GM23338 (cell line): Measurements from ENCODE around the gene DVL2. TPM values are rescaled to one million over a fixed set of nuclear protein-coding genes. Genes with fewer than 3 reads are reported as not detected.

Source experiments
- ATAC-seq: fragments of 200-7000 bp; cut with Tn5 transposase; 3 replicates; pipeline ENCODE4 v1.9.1; 2020
- DNase-seq: peaks from one replicate; pipeline ENCODE4 v3.0.0-alpha.2; 2015; ENCODE audit warnings: low spot score
- H2AFZ ChIP-seq: fragments of 200-600 bp; sonication (generic); 2 replicates; pipeline ENCODE4 v1.8.0; 2016; ENCODE audit warnings: antibody characterized with exemption, mild to moderate bottlenecking, moderate library complexity
- H3F3A ChIP-seq: fragments of 200-600 bp; sonication (generic); replicated peaks from 2 replicates; pipeline ENCODE4 v1.8.0; 2017; ENCODE audit warnings: antibody characterized with exemption, mixed run types, low read depth
- H3K27ac ChIP-seq: fragments of 200-600 bp; sonication (generic); 2 replicates; pipeline ENCODE4 v1.6.1; 2016; ENCODE audit warnings: low read depth
- H3K27me3 ChIP-seq: fragments of 200-600 bp; sonication (generic); 2 replicates; pipeline ENCODE4 v1.8.0; 2016; ENCODE audit warnings: mild to moderate bottlenecking, mixed run types, moderate library complexity; ENCODE audit not compliant: insufficient read depth
- H3K36me3 ChIP-seq: fragments of 200-600 bp; sonication (generic); 2 replicates; pipeline ENCODE4 v1.8.0; 2016; ENCODE audit warnings: mild to moderate bottlenecking; ENCODE audit not compliant: insufficient read depth
- H3K4me1 ChIP-seq: fragments of 200-600 bp; sonication (generic); 2 replicates; pipeline ENCODE4 v1.8.0; 2016; ENCODE audit warnings: mild to moderate bottlenecking, moderate library complexity; ENCODE audit not compliant: insufficient read depth
- H3K4me2 ChIP-seq: fragments of 200-600 bp; sonication (generic); 2 replicates; pipeline ENCODE4 v1.7.1; 2017; ENCODE audit warnings: mixed run types
- H3K4me3 ChIP-seq: fragments of 200-600 bp; sonication (generic); 2 replicates; pipeline ENCODE4 v1.6.1; 2016; ENCODE audit warnings: mixed run types
- H3K79me2 ChIP-seq: fragments of 200-600 bp; sonication (generic); replicated peaks from 2 replicates; pipeline ENCODE4 v1.8.0; 2017; ENCODE audit warnings: mild to moderate bottlenecking; ENCODE audit not compliant: insufficient read depth
- H3K9me2 ChIP-seq: fragments of 200-600 bp; sonication (generic); 2 replicates; pipeline ENCODE4 v1.8.0; 2017; ENCODE audit not compliant: insufficient read depth
- H4K20me1 ChIP-seq: fragments of 200-600 bp; sonication (generic); replicated peaks from 2 replicates; pipeline ENCODE4 v1.8.0; 2017; ENCODE audit warnings: mild to moderate bottlenecking; ENCODE audit not compliant: insufficient read depth
- H3K27ac Mint-ChIP-seq: 2 replicates; pipeline ENCODE4 v1.8.0; 2020; ENCODE audit warnings: inconsistent platforms, mild to moderate bottlenecking, moderate library complexity, mixed read lengths
- H3K27me3 Mint-ChIP-seq: 3 replicates; pipeline ENCODE4 v1.8.0; 2022; ENCODE audit warnings: low read depth, mild to moderate bottlenecking, moderate library complexity, mixed read lengths, inconsistent platforms; ENCODE audit not compliant: insufficient read depth, poor library complexity
- H3K36me3 Mint-ChIP-seq: 3 replicates; pipeline ENCODE4 v1.8.0; 2021; ENCODE audit warnings: low read depth, mild to moderate bottlenecking, inconsistent platforms, moderate library complexity, mixed read lengths
- H3K4me1 Mint-ChIP-seq: 3 replicates; pipeline ENCODE4 v1.8.0; 2020; ENCODE audit warnings: mild to moderate bottlenecking, inconsistent platforms, mixed read lengths
- H3K4me3 Mint-ChIP-seq: 3 replicates; pipeline ENCODE4 v1.8.0; 2021; ENCODE audit warnings: moderate library complexity, mild to moderate bottlenecking, inconsistent platforms, mixed read lengths
- H3K9me3 Mint-ChIP-seq: 3 replicates; pipeline ENCODE4 v1.8.0; 2020; ENCODE audit warnings: moderate library complexity, mild to moderate bottlenecking, inconsistent platforms, mixed read lengths
- POLR2AphosphoS5 ChIP-seq: IDR thresholded peaks from 2 replicates; pipeline ENCODE4 v1.6.1; 2016; ENCODE audit warnings: antibody characterized with exemption, low read depth
- REST ChIP-seq: IDR thresholded peaks from one replicate; pipeline ENCODE4 v1.6.1; 2018; ENCODE audit warnings: antibody characterized with exemption; ENCODE audit not compliant: unreplicated experiment
- ZNF331 ChIP-seq: fragments of 250-450 bp; sonication (Bioruptor Pico); IDR thresholded peaks from 2 replicates; pipeline ENCODE4 v1.5.0; 2020; ENCODE audit warnings: low read depth, mild to moderate bottlenecking, moderate library complexity
- ZNF462 ChIP-seq: fragments of 250-450 bp; sonication (Bioruptor Pico); IDR thresholded peaks from 2 replicates; pipeline ENCODE4 v1.5.0; 2020; ENCODE audit warnings: mild to moderate bottlenecking, moderate library complexity
- polyA plus RNA-seq: library from polyadenylated mRNA; unstranded; fragments of >200 nt; fragmentation: Nextera tagmentation; extraction: Ambion mirVana; gene quantifications from 2 replicates; pipeline ENCODE4 v1.2.1, GENCODE V29; 2016
- total RNA-seq: library from RNA; depleted of rRNA; stranded (reverse); fragments of >200 nt; shearing (Covaris generic); gene quantifications from 2 replicates; pipeline ENCODE4 v1.2.3, GENCODE V29; 2014

DVL2 gene
- total and polyA plus RNA-seq, 2 experiments from 2014 or later, result 19.7 to 80.6 TPM

- TF ChIP-seq ZNF462, result no peak
- TF ChIP-seq POLR2AphosphoS5, result no peak
These were observed 8.5 kb downstream of the DVL2 start (continued) for GRCh38 chr17:7225711-7226331.

GRCh38 chr17:7224661-7225111 lies 9.6 kb downstream of the DVL2 start:
- Mint-ChIP-seq H3K4me3 (no peak overlapping the region), H3K36me3 (peaks cover 85% of the 10 kb centered on the region), H3K4me1 (peaks cover 15% of the 10 kb centered on the region; the same call in 2 of the 3 replicates), H3K9me3 (no peaks in the 10 kb centered on the region; the same call in 2 of the 3 replicates), H3K27me3 (peaks cover 41% of the 10 kb centered on the region), H3K27ac (no peak overlapping the region)
- Histone ChIP-seq H3K4me2 (no peak overlapping the region), H3K36me3 (peaks cover 11% of the 10 kb centered on the region; the same call in 1 of the 2 replicates), H3K27me3 (no peaks in the 10 kb centered on the region), H3K79me2 (no peaks in the 10 kb centered on the region; the same call in 1 of the 2 replicates), H2AFZ (no peak overlapping the region), H3F3A (peaks cover 17% of the 10 kb centered on the region), H4K20me1 (peaks cover 37% of the 10 kb centered on the region), H3K9me2 (no peaks in the 10 kb centered on the region), H3K27ac (peak overlapping the region; percentile 39; the same call in 1 of the 2 replicates), H3K4me3 (no peak overlapping the region), H3K4me1 (peaks cover 8% of the 10 kb centered on the region; the same call in 1 of the 2 replicates)
- no peak for ATAC-seq
- no peak for DNase-seq
- TF ChIP-seq ZNF462 (no peak), REST (no peak), ZNF331 (CRISPR knock-in tag) (no peak)
